ACC112 (cell line): ENCODE data around the gene AKAP13.
A peak's percentile ranks its signal among the peaks of the same experiment; 100 is the strongest.
"Not testable (repeated sequence)": the region's sequence is repeated elsewhere in the genome, so short reads cannot be mapped to it uniquely, and the experiment has no call there.

Experiments
- H2AFZ ChIP-seq: fragments of 200-600 bp; sonication (generic); one replicate; pipeline ENCODE4 v1.6.0; 2017; ENCODE audit warnings: antibody characterized with exemption, low read length; ENCODE audit not compliant: unreplicated experiment
- H3K27ac ChIP-seq: fragments of 200-600 bp; sonication (generic); 2 replicates; pipeline ENCODE4 v1.5.1; 2014; ENCODE audit warnings: low read depth, mild to moderate bottlenecking, antibody characterized with exemption, low read length, moderate library complexity
- H3K27me3 ChIP-seq: fragments of 200-600 bp; sonication (generic); 2 replicates; pipeline ENCODE4 v1.6.1; 2014; ENCODE audit warnings: mild to moderate bottlenecking, antibody characterized with exemption, low read length, moderate library complexity, mixed read lengths; ENCODE audit not compliant: insufficient read depth
- H3K36me3 ChIP-seq: fragments of 200-600 bp; sonication (generic); 2 replicates; pipeline ENCODE4 v1.6.1; 2016; ENCODE audit warnings: mild to moderate bottlenecking, antibody characterized with exemption, low read length, moderate library complexity, mixed read lengths; ENCODE audit not compliant: insufficient read depth
- H3K4me1 ChIP-seq: fragments of 200-600 bp; sonication (generic); one replicate; pipeline ENCODE4 v1.6.1; 2016; ENCODE audit warnings: low read length, mixed read lengths; ENCODE audit not compliant: insufficient read depth, unreplicated experiment, control insufficient read depth
- H3K4me3 ChIP-seq: fragments of 200-600 bp; sonication (generic); 2 replicates; pipeline ENCODE4 v1.5.1; 2014; ENCODE audit warnings: mild to moderate bottlenecking, low read depth, low read length
- H3K79me2 ChIP-seq: fragments of 200-600 bp; sonication (generic); one replicate; pipeline ENCODE4 v1.6.0; 2016; ENCODE audit warnings: low read length; ENCODE audit not compliant: control insufficient read depth, unreplicated experiment, insufficient read depth

AKAP13 gene

DNA sequence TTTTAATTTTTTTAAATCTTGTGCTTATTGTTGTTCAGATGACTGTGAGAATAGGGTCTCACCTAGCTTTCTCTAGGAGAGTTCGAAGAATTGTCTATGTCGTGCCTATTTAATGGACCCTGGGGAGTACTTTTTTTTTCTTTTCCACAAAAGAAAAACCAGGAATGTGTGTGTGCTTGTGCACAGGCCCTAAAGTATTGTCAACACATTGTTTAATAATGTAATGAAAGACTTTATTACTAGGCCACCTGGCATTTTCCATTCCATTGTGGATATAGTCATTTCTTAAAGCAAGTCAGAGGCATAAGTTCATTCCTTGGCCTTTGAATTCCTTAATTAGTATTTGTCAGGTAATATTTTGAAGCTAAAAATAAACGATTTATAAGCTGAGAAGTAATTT, 278.4 kb downstream of the AKAP13 start:
- Histone ChIP-seq H3K27me3 (no peaks in the 10 kb centered on the region), H3K27ac (no peak overlapping the region), H3K79me2 (no peaks in the 10 kb centered on the region), H3K4me3 (no peak overlapping the region), H2AFZ (no peak overlapping the region), H3K36me3 (0 out of 2 replicates have a peak, but pooled peaks cover 8% of the 10 kb centered on the region), H3K4me1 (no peaks in the 10 kb centered on the region)

DNA sequence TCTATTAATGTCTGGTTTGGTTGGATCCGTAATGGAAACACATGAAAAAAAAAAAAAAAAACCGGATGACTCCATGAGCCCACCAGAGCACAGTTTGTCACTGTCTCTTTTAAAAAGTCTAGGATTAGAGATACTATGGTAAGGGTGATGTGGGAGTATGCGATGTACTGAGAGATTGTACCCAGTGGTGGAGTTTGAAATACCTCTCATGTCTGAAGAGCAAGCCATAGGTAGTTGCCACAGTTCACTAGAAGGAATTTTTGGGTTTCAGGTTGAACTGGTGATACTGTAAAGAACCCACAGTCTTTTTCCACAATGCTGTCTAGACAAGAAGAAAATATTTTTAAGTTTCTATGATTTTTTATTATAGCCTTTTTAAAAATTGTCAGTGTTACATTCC, 281.5 kb downstream of the AKAP13 start:
- Histone ChIP-seq H3K4me3 (no peak overlapping the region), H3K36me3 (peaks cover 23% of the 10 kb centered on the region)

DNA sequence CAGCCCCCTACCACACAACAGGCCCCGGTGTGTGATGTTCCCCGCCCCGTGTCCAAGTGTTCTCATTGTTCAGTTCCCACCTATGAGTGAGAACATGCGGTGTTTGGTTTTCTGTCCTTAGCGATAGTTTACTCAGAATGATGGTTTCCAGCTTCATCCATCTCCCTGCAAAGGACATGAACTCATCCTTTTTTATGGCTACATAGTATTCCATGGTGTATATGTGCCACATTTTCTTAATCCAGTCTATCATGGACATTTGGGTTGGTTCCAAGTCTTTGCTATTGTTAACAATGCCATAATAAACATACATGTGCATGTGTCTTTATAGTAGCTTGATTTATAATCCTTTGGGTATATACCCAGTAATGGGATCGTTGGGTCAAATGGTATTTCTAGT, 285.3 kb downstream of the AKAP13 start:
- not testable (repeated sequence) for H3K27ac ChIP-seq, H3K27me3 ChIP-seq, H2AFZ ChIP-seq, H3K4me3 ChIP-seq, H3K79me2 ChIP-seq
- peaks cover 31% of the 10 kb centered on the region for H3K36me3 ChIP-seq
- H3K4me1 ChIP-seq = peaks cover 20% of the 10 kb centered on the region

More for the DNA sequence above, 281.5 kb downstream of the AKAP13 start:
- Histone ChIP-seq H2AFZ (no peak overlapping the region), H3K27me3 (no peaks in the 10 kb centered on the region), H3K4me1 (peaks cover 4% of the 10 kb centered on the region), H3K79me2 (no peaks in the 10 kb centered on the region), H3K27ac (no peak overlapping the region)

DNA sequence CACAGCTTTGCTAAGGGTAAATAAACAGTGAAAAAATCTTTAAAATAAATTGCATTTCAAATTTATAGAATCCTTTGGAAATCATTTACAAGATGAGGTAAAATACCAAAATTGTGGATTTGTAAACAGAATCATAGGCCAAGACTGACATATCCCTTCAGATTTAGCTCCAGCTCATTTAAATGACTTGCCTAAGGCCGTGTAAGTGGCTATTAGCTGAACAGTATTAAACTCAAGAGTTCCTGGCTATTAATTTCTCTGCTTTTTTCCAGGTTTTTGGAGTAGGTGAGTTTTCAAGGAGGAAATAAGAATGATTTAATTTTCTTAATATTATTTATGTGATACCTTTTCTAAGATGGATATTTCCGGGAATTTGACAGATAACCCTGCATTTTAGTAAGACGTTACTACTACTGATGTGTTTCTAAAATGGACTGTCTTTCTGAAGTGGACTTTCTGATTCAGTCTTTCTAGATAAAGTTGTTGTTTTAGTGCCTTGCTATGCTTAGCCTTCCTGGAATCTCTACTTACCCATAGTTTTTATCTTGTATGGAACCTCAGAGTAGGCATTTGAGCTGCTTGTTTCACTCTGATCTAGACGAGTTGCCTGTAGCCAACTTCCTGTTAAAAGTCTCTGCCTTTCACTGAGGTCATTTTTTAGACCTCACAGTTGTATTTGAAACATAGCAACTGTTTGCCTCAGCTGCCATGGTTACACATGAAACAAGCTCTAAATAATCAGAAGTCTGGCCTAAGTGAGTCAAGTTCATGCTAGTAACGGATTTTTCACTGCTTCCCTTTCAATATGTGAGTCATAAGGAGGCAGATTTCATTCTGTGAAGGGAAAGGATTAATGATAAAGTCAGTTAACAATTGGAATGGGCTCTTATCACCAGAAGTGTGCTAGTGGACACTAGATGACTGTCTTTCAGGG, 287.4 kb downstream of the AKAP13 start:
- no peaks in the 10 kb centered on the region for H3K79me2 ChIP-seq
- peak overlapping the region; percentile 28 for H3K4me3 ChIP-seq
- H3K4me1 ChIP-seq = peaks cover 26% of the 10 kb centered on the region
- H3K36me3 ChIP-seq = peaks cover 32% of the 10 kb centered on the region
- no peak overlapping the region for H2AFZ ChIP-seq
- peak overlapping the region; percentile 97 for H3K27ac ChIP-seq
- no peaks in the 10 kb centered on the region for H3K27me3 ChIP-seq

DNA sequence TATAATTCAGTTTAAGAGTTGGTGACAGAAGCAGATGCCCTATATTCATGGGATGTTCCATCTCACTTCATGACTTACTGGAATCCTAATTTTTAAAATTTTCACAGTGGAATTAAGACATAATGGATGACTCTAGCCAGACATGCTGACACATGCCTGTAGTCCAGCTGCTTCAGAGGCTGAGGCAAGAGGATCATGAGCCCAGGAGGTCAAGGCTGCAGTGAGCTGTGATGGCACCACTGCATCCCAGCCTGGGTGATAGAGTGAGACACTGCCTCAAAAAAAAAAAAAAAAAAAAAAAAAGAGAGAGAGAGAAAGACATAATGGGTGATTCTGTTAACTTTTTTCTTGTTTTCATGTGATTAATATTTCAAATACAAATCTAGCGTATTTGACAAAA, 290.8 kb downstream of the AKAP13 start:
- Histone ChIP-seq H3K27ac (no peak overlapping the region), H3K79me2 (no peaks in the 10 kb centered on the region), H3K4me1 (peaks cover 26% of the 10 kb centered on the region), H3K4me3 (no peak overlapping the region), H3K27me3 (no peaks in the 10 kb centered on the region), H3K36me3 (peaks cover 18% of the 10 kb centered on the region), H2AFZ (no peak overlapping the region)

DNA sequence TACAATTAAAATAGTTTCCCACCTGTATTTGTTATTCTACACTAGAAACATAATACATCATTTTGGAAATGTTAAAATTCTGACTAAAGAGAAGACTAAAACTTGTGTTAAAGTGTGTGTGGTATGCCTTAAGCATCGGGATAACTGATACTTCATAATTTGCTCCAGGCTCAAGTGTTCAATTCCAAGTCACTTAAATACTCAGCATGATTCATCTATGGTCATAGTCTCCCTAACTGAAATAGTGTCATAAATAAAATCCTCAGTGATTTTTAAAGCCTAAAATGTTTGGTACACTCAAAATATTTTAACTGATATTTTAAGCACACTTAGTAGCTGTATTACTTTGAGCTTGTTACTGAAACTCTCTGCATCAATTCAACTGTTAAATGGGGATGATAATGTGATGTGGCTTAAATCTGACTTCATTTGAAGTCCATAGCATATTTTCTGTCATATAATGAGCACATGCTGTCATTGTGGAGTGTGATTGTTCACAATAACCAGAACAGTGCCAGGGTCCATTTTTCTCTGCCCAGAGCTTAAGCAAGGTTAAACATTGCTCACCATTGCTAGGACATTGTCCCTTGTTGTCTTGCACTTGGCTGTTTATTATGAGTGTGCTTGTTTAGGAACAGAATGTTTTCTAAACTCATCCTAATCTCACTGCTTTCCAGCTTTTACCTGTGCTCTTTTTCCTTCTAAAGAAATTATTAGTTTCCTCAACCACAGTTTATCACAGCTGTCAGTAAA, 292.1 kb downstream of the AKAP13 start:
- H3K36me3 ChIP-seq = peaks cover 18% of the 10 kb centered on the region
- H3K27me3 ChIP-seq = no peaks in the 10 kb centered on the region
- H3K4me3 ChIP-seq = no peak overlapping the region
- H2AFZ ChIP-seq = no peak overlapping the region
- peaks cover 16% of the 10 kb centered on the region for H3K4me1 ChIP-seq
- H3K27ac ChIP-seq = no peak overlapping the region
- H3K79me2 ChIP-seq = no peaks in the 10 kb centered on the region

DNA sequence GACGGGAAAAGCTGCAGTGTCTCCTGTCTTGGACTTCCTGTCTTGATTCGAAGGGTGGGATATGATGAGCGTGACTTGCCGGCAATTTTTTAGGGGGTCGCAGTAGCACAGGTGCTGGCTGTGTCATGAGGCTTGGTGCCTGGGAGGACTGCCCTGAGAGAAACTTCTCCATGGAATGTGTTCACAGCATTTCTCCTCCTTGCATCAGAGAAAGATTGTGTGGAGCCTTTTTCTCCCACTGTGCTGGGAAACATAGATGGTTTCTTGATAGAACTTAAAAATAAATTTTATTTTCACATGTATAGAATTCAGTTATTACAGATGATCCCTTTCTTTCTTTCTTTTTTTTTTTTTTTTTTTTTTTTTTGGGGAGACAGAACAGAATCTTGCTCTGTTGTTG, 292.9 kb downstream of the AKAP13 start:
- no peak overlapping the region for H2AFZ ChIP-seq
- no peak overlapping the region for H3K27ac ChIP-seq
- no peaks in the 10 kb centered on the region for H3K27me3 ChIP-seq
- no peak overlapping the region for H3K4me3 ChIP-seq
- H3K36me3 ChIP-seq = peaks cover 18% of the 10 kb centered on the region
- H3K4me1 ChIP-seq = peaks cover 9% of the 10 kb centered on the region
- no peaks in the 10 kb centered on the region for H3K79me2 ChIP-seq

DNA sequence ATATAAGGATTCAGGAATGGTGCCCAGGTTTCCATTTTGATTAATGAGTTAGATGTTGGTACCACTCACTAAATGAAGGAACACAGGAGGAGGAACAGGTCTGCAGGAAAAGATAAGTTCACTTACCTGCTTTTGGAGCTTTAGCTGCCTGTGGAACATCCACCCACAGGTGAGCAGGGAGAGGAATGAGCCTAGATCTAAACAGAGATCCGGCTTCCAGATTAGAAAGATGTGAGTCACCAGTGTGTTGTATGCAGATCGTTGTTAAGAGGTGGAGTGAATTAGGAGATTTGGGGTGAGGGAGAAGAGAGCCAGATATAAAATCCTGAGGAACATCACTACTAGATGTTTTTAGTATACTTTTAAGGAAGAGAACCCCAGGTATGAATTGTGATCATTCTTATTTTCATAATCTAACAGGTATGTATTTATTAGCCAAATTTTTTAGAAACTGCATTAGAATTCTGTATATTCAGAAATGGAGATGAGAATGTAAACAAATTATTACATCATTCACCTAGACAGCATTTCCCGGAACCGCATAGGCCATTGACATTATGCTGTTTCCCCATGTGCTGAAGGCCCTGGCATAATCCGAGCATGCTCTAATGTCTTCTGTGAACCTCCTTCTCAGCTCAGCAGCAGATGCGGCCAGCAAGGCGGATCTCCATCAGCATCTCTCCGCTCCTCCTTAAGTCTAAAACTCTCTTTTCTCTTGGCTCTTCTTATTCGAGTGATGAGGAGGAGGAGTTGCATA, 296.1 kb downstream of the AKAP13 start:
- Histone ChIP-seq H3K4me1 (peaks cover 6% of the 10 kb centered on the region), H3K27ac (no peak overlapping the region), H3K36me3 (peaks cover 6% of the 10 kb centered on the region; the same call in 1 of the 2 replicates), H3K4me3 (no peak overlapping the region), H3K79me2 (no peaks in the 10 kb centered on the region), H2AFZ (no peak overlapping the region), H3K27me3 (no peaks in the 10 kb centered on the region)

DNA sequence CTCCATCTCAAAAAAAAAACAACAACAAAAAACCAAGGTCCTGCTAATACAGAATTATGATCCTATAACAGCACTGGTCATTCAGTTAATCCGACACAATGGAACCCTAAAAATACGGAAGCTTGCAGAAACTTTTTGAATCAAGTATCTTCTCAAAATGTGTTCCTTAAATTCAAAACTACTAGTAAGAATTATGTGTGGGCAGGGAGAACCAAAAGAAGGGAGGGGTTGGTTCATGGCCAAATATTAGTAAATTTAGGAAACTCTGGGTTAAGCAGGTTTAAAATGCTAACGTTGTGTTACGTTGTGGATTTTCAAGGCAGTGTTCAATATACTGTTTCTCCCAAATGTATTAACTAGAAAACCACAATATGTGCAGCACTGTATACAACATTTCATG, 298.8 kb downstream of the AKAP13 start:
- H3K4me1 ChIP-seq = no peaks in the 10 kb centered on the region
- no peaks in the 10 kb centered on the region for H3K79me2 ChIP-seq
- H2AFZ ChIP-seq = no peak overlapping the region
- H3K27ac ChIP-seq = no peak overlapping the region
- 0 out of 2 replicates have a peak, but pooled peaks cover 6% of the 10 kb centered on the region for H3K36me3 ChIP-seq
- H3K27me3 ChIP-seq = no peaks in the 10 kb centered on the region
- no peak overlapping the region for H3K4me3 ChIP-seq

DNA sequence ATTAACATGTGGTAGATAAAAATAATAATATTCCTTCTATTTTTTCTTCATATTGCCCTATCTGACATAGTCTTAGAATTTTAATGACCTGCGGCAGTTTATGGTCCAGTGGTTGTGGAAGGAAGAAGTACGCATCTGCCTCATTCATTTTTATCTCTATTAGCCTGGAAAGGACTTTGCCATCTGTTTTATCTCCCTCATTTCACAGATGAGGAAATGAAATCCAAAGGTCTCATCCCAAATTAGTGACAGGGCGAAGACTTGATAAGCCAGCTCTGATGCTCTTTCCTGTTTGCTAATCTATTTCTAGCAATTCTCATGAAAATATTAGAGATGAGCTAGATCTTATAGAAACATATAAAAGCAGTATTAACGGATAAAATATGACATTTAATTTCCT, 301.0 kb downstream of the AKAP13 start:
- no peaks in the 10 kb centered on the region for H3K4me1 ChIP-seq
- H3K27me3 ChIP-seq = no peaks in the 10 kb centered on the region
- H3K4me3 ChIP-seq = no peak overlapping the region
- no peaks in the 10 kb centered on the region for H3K79me2 ChIP-seq
- no peak overlapping the region for H2AFZ ChIP-seq
- no peak overlapping the region for H3K27ac ChIP-seq
- H3K36me3 ChIP-seq = peaks cover 10% of the 10 kb centered on the region; the same call in 1 of the 2 replicates
